IMR-90 (cell line): Measurements from ENCODE around the gene PHC3. TPM values are rescaled to one million over a fixed set of nuclear protein-coding genes. Genes with fewer than 3 reads are reported as not detected.

Experiments
- ATAC-seq: fragments of 200-7000 bp; cut with Tn5 transposase; 2 replicates; pipeline ENCODE4 v1.9.1; 2020; ENCODE audit warnings: low read depth, mild to moderate bottlenecking, moderate library complexity
- BruUV-seq: library from RNA; stranded (reverse); fragments of 400-500 nt; replicated peaks from 2 replicates; lab custom pipeline; 2021; lab: Mats Ljungman, UMichigan
- CTCF ChIA-PET: fragments of 300-600 bp; formaldehyde crosslinking; extraction: SDS; loops from one replicate; lab custom pipeline; 2021; ENCODE audit warnings: antibody characterized with exemption; lab: Yijun Ruan, JAX
- POLR2A ChIA-PET: fragments of 300-600 bp; sonication (Branson Sonifier 250); formaldehyde crosslinking; loops from one replicate; lab custom pipeline; 2022; ENCODE audit warnings: antibody characterized with exemption; ENCODE audit not compliant: unreplicated experiment; lab: Charles Lee
- DNase-seq: peaks from one replicate; pipeline ENCODE4 v3.0.0; 2013
- H2AFZ ChIP-seq: replicated peaks from 2 replicates; pipeline ENCODE3; 2013; ENCODE audit warnings: low read length, mild to moderate bottlenecking; ENCODE audit not compliant: poor library complexity
- H2AK5ac ChIP-seq: 2 replicates; pipeline ENCODE4 v1.6.1; 2013; ENCODE audit warnings: low read depth, low read length, inconsistent platforms
- H2AK9ac ChIP-seq: replicated peaks from 2 replicates; pipeline ENCODE3; 2013; ENCODE audit warnings: mild to moderate bottlenecking, low read depth, low read length, moderate library complexity; ENCODE audit not compliant: poor library complexity
- H2BK120ac ChIP-seq: 2 replicates; pipeline ENCODE4 v1.6.1; 2013; ENCODE audit warnings: low read depth, low read length, inconsistent platforms
- H2BK15ac ChIP-seq: 3 replicates; pipeline ENCODE4 v1.6.1; 2013; ENCODE audit warnings: low read depth, low read length, inconsistent platforms
- H2BK20ac ChIP-seq: 2 replicates; pipeline ENCODE4 v1.6.1; 2013; ENCODE audit warnings: low read depth, mild to moderate bottlenecking, inconsistent platforms, low read length, moderate library complexity
- H2BK5ac ChIP-seq: 2 replicates; pipeline ENCODE4 v1.6.1; 2013; ENCODE audit warnings: mild to moderate bottlenecking, low read depth, low read length, inconsistent platforms; ENCODE audit not compliant: poor library complexity, severe bottlenecking
- H3K14ac ChIP-seq: replicated peaks from 2 replicates; pipeline ENCODE4 v1.6.1; 2013; ENCODE audit warnings: low read depth, low read length, inconsistent platforms
- H3K18ac ChIP-seq: 2 replicates; pipeline ENCODE4 v1.6.1; 2013; ENCODE audit warnings: low read depth, low read length, control low read depth
- H3K23ac ChIP-seq: 2 replicates; pipeline ENCODE4 v1.6.1; 2013; ENCODE audit warnings: low read depth, low read length, inconsistent platforms
- H3K27ac ChIP-seq: 2 replicates; pipeline ENCODE4 v1.5.1; 2013; ENCODE audit warnings: mild to moderate bottlenecking, control low read depth, low read length; ENCODE audit not compliant: insufficient read depth
- H3K27me3 ChIP-seq: 2 replicates; pipeline ENCODE4 v1.6.1; 2013; ENCODE audit warnings: low read length; ENCODE audit not compliant: control insufficient read depth, insufficient read depth
- H3K36me3 ChIP-seq: 2 replicates; pipeline ENCODE4 v1.6.1; 2013; ENCODE audit warnings: low read length, mixed read lengths; ENCODE audit not compliant: control insufficient read depth, insufficient read depth
- H3K4ac ChIP-seq: 2 replicates; pipeline ENCODE4 v1.6.1; 2013; ENCODE audit warnings: low read depth, low read length, inconsistent platforms
- H3K4me1 ChIP-seq: 2 replicates; pipeline ENCODE4 v1.6.1; 2013; ENCODE audit warnings: low read length, mixed read lengths; ENCODE audit not compliant: control insufficient read depth, insufficient read depth
- H3K4me2 ChIP-seq: 2 replicates; pipeline ENCODE4 v1.6.1; 2013; ENCODE audit warnings: low read depth, mild to moderate bottlenecking, control low read depth, low read length, moderate library complexity
- H3K4me3 ChIP-seq: 2 replicates; pipeline ENCODE4 v1.5.1; 2013; ENCODE audit warnings: low read depth, mild to moderate bottlenecking, control low read depth, low read length, moderate library complexity; ENCODE audit not compliant: insufficient read depth
- H3K56ac ChIP-seq: 2 replicates; pipeline ENCODE4 v1.6.1; 2013; ENCODE audit warnings: low read length, inconsistent platforms; ENCODE audit not compliant: insufficient read depth; ENCODE audit errors: extremely low read depth
- H3K79me1 ChIP-seq, 2 experiments: 2 replicates each; pipeline ENCODE4 v1.6.1; 2013; ENCODE audit warnings: low read length in 2 of 2, inconsistent platforms in 1 of 2, low read depth in 1 of 2
- H3K9ac ChIP-seq: 2 replicates; pipeline ENCODE4 v1.6.1; 2013; ENCODE audit warnings: low read depth, low read length, control low read depth
- H3K9me1 ChIP-seq: 2 replicates; pipeline ENCODE4 v1.6.1; 2013; ENCODE audit warnings: low read length, inconsistent platforms; ENCODE audit not compliant: insufficient read depth
- H3K9me3 ChIP-seq: 2 replicates; pipeline ENCODE4 v1.6.1; 2013; ENCODE audit warnings: low read length; ENCODE audit not compliant: control insufficient read depth, insufficient read depth
- H4K20me1 ChIP-seq: 2 replicates; pipeline ENCODE4 v1.6.1; 2013; ENCODE audit warnings: low read length, inconsistent platforms; ENCODE audit not compliant: insufficient read depth
- H4K5ac ChIP-seq: 2 replicates; pipeline ENCODE4 v1.6.1; 2013; ENCODE audit warnings: mild to moderate bottlenecking, low read depth, low read length, control low read depth
- H4K8ac ChIP-seq, 2 experiments: 2 replicates each; pipeline ENCODE4 v1.6.1; 2013; ENCODE audit warnings: low read depth in 2 of 2, low read length in 2 of 2, control low read depth in 1 of 2, inconsistent platforms in 1 of 2
- H4K91ac ChIP-seq: 2 replicates; pipeline ENCODE4 v1.6.1; 2013; ENCODE audit warnings: low read depth, low read length, inconsistent platforms; ENCODE audit not compliant: insufficient read depth
- CTCF ChIP-seq: conservative IDR thresholded peaks from 2 replicates; pipeline ENCODE4 v1.5.1; 2012; ENCODE audit warnings: mild to moderate bottlenecking, low read depth, low read length, improper control_type of control experiment
- MXI1 ChIP-seq: IDR thresholded peaks from 2 replicates; pipeline ENCODE4 v1.6.1; 2012; ENCODE audit warnings: low read depth, mild to moderate bottlenecking, low read length, moderate library complexity, borderline replicate concordance
- dilution Hi-C: fragments of 300-500 bp; cut with HindIII; formaldehyde crosslinking; loops from one replicate; pipeline ENCODE4 v1.14.3; 2018; ENCODE audit warnings: low sequenced_read_pairs; ENCODE audit not compliant: unreplicated experiment
- in situ Hi-C: fragments of 300-500 bp; cut with MboI; formaldehyde crosslinking; loops from 3 replicates; pipeline ENCODE4 v1.14.3; 2019; ENCODE audit warnings: low sequenced_read_pairs, inconsistent platforms, mixed read lengths
- intact Hi-C: fragments of 100-400 bp; cut with micrococcal nuclease; formaldehyde crosslinking; loops from 2 replicates; pipeline ENCODE4 v1.10.0; 2022
- polyA plus RNA-seq, 3 experiments: library from polyadenylated mRNA; depleted of rRNA; stranded (reverse); fragments of >200 nt; gene quantifications; 2 replicates each; pipeline ENCODE4 v1.2.3, GENCODE V29; 2012; ENCODE audit warnings: low replicate concordance in 1 of 3
- total RNA-seq: library from RNA; depleted of rRNA; stranded (reverse); fragments of >200 nt; gene quantifications from 2 replicates; pipeline ENCODE4 v1.2.3, GENCODE V29; 2012

Gene PHC3
- total and polyA plus RNA-seq, 2 of the 4 experiments (the other 2 are of a cell fraction) = 18.3 to 26.3 TPM

- intact Hi-C loops (loop anchor here (10.0 kb wide), 1 partner anchor 226 kb away; the partner anchor contains the start of gene LRRC31), in situ Hi-C loops (no loop called here), dilution Hi-C loops (no loop called here)
- Histone ChIP-seq H3K9ac (no peak overlapping the region), H3K9me1 (no peaks in the 10 kb centered on the region), H2BK20ac (no peak overlapping the region), H2BK5ac (no peak overlapping the region), H3K27me3 (no peaks in the 10 kb centered on the region), H2AFZ (no peak overlapping the region), H3K4me2 (no peak overlapping the region), H3K56ac (no peak overlapping the region), H4K91ac (no peak overlapping the region), H3K18ac (no peak overlapping the region), H3K23ac (no peak overlapping the region), H3K27ac (no peak overlapping the region), H3K4me3 (no peak overlapping the region), H2BK15ac (no peak overlapping the region), H3K4ac (no peak overlapping the region), H3K79me1 (peaks cover 0 to 11% of the 10 kb centered on the region in 2 experiments; a peak in 2 of 4 replicates), H4K5ac (no peak overlapping the region), H3K14ac (no peak overlapping the region), H2AK9ac (no peak overlapping the region), H2BK120ac (no peak overlapping the region), H3K4me1 (no peaks in the 10 kb centered on the region), H4K8ac (no peak overlapping the region), H3K36me3 (peaks cover 17% of the 10 kb centered on the region), H2AK5ac (no peak overlapping the region), H4K20me1 (no peaks in the 10 kb centered on the region), H3K9me3 (no peaks in the 10 kb centered on the region)
- ChIA-PET POLR2A (no interaction called here), CTCF (interaction anchor here (1.0 kb wide), 1 partner anchor 10 kb away, joined by 4 read pairs; no protein-coding TSS in a partner anchor)
- BruUV-seq = no TSS peak
- TF ChIP-seq CTCF (no peak), MXI1 (no peak)
- DNase-seq (no peak), ATAC-seq (no peak)
These were observed 90.9 kb downstream of the PHC3 start for GRCh38 chr3:170090601-170090981.
